Measurements from ENCODE around the gene SLC6A6. TPM values are rescaled to one million over a fixed set of nuclear protein-coding genes. Genes with fewer than 3 reads are reported as not detected.

Gene SLC6A6
- total and polyA plus RNA-seq, 2 experiments from 2014 or later, result 30.7 to 58.9 TPM

GRCh38 chr3:14491396-14492190, 89.2 kb downstream of the SLC6A6 start:
- Histone ChIP-seq H3K27ac (no peak overlapping the region), H3K79me2 (no peaks in the 10 kb centered on the region), H3K4me3 (no peak overlapping the region), H3K4me1 (ENCODE audit: insufficient read depth) (no peaks in the 10 kb centered on the region), H3K4me2 (no peak overlapping the region), H3K36me3 (replicated peaks; ENCODE audit: insufficient read depth, low read depth) (no peaks in the 10 kb centered on the region), H4K20me1 (ENCODE audit: insufficient read depth, poor library complexity, severe bottlenecking) (no peaks in the 10 kb centered on the region), H3K9me2 (replicated peaks; ENCODE audit: insufficient read depth) (no peaks in the 10 kb centered on the region), H3K9me3 (ENCODE audit: low read depth) (no peaks in the 10 kb centered on the region), H2AFZ (no peak overlapping the region), H3K27me3 (no peaks in the 10 kb centered on the region)
- no peak for DNase-seq (ENCODE audit: low spot score)
- 88% methylated on average over 16 of the region's 17 CpGs for WGBS (ENCODE audit: low lambda C conversion rate, missing lambda C conversion rate)
- TF ChIP-seq CTCF (IDR thresholded peaks at IDR 0.05; ENCODE audit: poor library complexity) (no peak), EZH2 (IDR thresholded peaks at IDR 0.05; ENCODE audit: borderline replicate concordance) (no peak), EZH2phosphoT487 (IDR thresholded peaks at IDR 0.05; ENCODE audit: low read depth, severe bottlenecking, unreplicated experiment) (no peak)

- Histone ChIP-seq H3K36me3 (replicated peaks; ENCODE audit: insufficient read depth, low read depth) (no peaks in the 10 kb centered on the region), H3K4me2 (no peak overlapping the region), H4K20me1 (ENCODE audit: insufficient read depth, poor library complexity, severe bottlenecking) (no peaks in the 10 kb centered on the region), H3K79me2 (no peaks in the 10 kb centered on the region), H3K4me1 (ENCODE audit: insufficient read depth) (no peaks in the 10 kb centered on the region), H3K9me3 (ENCODE audit: low read depth) (no peaks in the 10 kb centered on the region), H3K27ac (no peak overlapping the region), H3K4me3 (no peak overlapping the region), H3K9me2 (replicated peaks; ENCODE audit: insufficient read depth) (no peaks in the 10 kb centered on the region), H2AFZ (no peak overlapping the region), H3K27me3 (no peaks in the 10 kb centered on the region)
- DNase-seq (ENCODE audit: low spot score), result no peak
- 93% methylated on average over 31 of the region's 31 CpGs for WGBS (ENCODE audit: low lambda C conversion rate, missing lambda C conversion rate)
- TF ChIP-seq EZH2 (IDR thresholded peaks at IDR 0.05; ENCODE audit: borderline replicate concordance), result no peak
Measured at GRCh38 chr3:14492948-14493881, 90.8 kb downstream of the SLC6A6 start.

- H4K20me1 ChIP-seq (ENCODE audit: insufficient read depth, poor library complexity, severe bottlenecking), result no peaks in the 10 kb centered on the region
- H3K4me2 ChIP-seq, result no peak overlapping the region
- DNase-seq (ENCODE audit: low spot score), result no peak
- H3K9me3 ChIP-seq (ENCODE audit: low read depth), result no peaks in the 10 kb centered on the region
- no peak overlapping the region for H3K27ac ChIP-seq
- no peaks in the 10 kb centered on the region for H3K4me1 ChIP-seq (ENCODE audit: insufficient read depth)
- H3K36me3 ChIP-seq (replicated peaks; ENCODE audit: insufficient read depth, low read depth), result no peaks in the 10 kb centered on the region
- 89% methylated on average over 17 of the region's 17 CpGs for WGBS (ENCODE audit: low lambda C conversion rate, missing lambda C conversion rate)
- H3K9me2 ChIP-seq (replicated peaks; ENCODE audit: insufficient read depth), result no peaks in the 10 kb centered on the region
- H3K79me2 ChIP-seq, result no peaks in the 10 kb centered on the region
- H3K4me3 ChIP-seq, result no peak overlapping the region
- H3K27me3 ChIP-seq, result no peaks in the 10 kb centered on the region
- no peak for TF ChIP-seq EZH2 (IDR thresholded peaks at IDR 0.05; ENCODE audit: borderline replicate concordance)
- TF ChIP-seq CTCF (IDR thresholded peaks at IDR 0.05; ENCODE audit: poor library complexity), result no peak
- no peak for TF ChIP-seq EZH2phosphoT487 (IDR thresholded peaks at IDR 0.05; ENCODE audit: low read depth, severe bottlenecking, unreplicated experiment)
- no peak overlapping the region for H2AFZ ChIP-seq
Measured at GRCh38 chr3:14494279-14494972, 92.0 kb downstream of the SLC6A6 start.

Data from hepatocyte (in vitro differentiated cells).